KOPT-K1 (cell line): Measurements from ENCODE around the gene TOR2A.
"Not testable (repeated sequence)": the region's sequence is repeated elsewhere in the genome, so short reads cannot be mapped to it uniquely, and the experiment has no call there.

Source experiments
- H3K27ac ChIP-seq: fragments of 200-600 bp; sonication (generic); 2 replicates; pipeline ENCODE4 v1.5.1; 2016; ENCODE audit warnings: antibody characterized with exemption, mild to moderate bottlenecking, low read depth, low read length; ENCODE audit not compliant: poor library complexity, severe bottlenecking
- H3K36me3 ChIP-seq: fragments of 200-600 bp; sonication (generic); 2 replicates; pipeline ENCODE4 v1.5.1; 2017; ENCODE audit warnings: antibody characterized with exemption, mild to moderate bottlenecking, low read length, moderate library complexity; ENCODE audit not compliant: insufficient read depth
- H3K9me3 ChIP-seq: fragments of 200-600 bp; sonication (generic); 2 replicates; pipeline ENCODE4 v1.5.1; 2017; ENCODE audit warnings: antibody characterized with exemption, low read length, mild to moderate bottlenecking; ENCODE audit not compliant: insufficient read depth, poor library complexity, severe bottlenecking

TOR2A gene

DNA sequence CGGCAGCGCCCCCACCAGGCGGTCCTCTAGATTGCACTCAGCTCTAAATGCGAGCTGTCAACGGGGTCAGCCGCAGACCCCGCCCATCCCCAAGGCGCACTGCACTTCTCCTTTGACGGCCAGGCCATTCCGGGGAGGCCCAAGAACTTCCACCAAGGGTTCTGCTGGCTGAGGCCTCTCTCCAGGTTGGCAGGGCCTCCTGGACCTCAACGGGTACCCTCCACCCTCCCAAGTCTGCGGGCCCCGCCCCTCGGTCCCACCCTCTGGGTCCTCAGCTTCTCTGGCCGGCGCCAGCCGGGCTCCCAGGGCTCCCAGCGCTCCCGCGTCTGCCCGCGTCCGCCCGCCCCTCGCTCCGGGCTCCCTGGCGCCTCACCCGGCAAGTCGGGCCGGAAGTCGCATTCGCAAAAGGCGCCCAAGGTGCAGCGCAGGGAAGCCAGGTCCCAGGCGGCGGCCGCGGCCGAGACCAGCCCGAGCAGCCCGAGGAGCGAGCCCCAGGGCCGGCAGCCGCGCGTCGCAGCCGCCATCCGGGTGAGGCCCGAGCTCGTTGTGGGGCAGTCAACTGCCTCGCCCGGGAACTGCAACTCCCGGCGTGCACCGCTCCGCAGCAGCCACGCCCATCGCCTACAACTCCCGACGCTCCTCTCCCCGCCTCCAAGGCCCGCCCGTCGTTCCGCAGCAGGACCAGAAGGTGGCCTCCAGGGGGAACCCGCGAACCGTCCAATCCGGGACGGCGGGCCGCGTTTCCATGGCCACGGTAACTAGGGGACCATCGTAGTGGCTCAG lies at the start of gene TOR2A:
TSS of gene TOR2A (minus strand) at position 548 of the 783 bp plus-strand sequence. CDS start at position 524, 24 bp downstream.
- peak within 1 kb of the TSS; percentile 82 for H3K27ac ChIP-seq
- peaks cover 40% of the 10 kb centered on the region for H3K36me3 ChIP-seq

GRCh38 chr9:127783111-127784008 lies 48.3 kb upstream of the TOR2A start:
- H3K36me3 ChIP-seq: peaks cover 19% of the 10 kb centered on the region
- peak overlapping the region; percentile 95 for H3K27ac ChIP-seq
- no peaks in the 10 kb centered on the region for H3K9me3 ChIP-seq

More for the DNA sequence above, at the start of gene TOR2A:
- H3K9me3 ChIP-seq: no peaks in the 10 kb centered on the region

GRCh38 chr9:127781806-127782205 lies 46.7 kb upstream of the TOR2A start:
- Histone ChIP-seq H3K9me3 (no peaks in the 10 kb centered on the region), H3K27ac (peak overlapping the region; percentile 47)

DNA sequence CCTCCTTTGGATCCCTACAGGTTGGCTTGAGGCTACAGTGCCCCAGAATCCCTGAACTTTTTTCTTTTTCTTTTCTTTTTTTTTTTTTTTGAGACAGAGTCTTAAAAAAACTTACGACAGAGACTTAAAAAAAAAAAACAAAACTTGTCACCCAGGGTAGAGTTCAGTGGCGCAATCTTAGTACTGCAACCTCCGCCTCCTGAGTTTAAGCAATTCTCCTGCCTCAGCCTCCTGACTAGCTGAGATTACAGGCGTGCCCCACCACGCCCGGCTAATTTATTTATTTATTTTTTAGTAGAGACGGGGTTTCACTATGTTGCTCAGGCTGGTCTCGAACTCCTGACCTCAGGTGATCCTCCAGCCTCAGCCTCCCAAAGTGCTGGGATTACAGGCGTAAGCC lies 45.8 kb upstream of the TOR2A start:
- not testable (repeated sequence) for H3K36me3 ChIP-seq, H3K9me3 ChIP-seq
- peak overlapping the region; percentile 99 for H3K27ac ChIP-seq

More at GRCh38 chr9:127781806-127782205, 46.7 kb upstream of the TOR2A start:
- peaks cover 4% of the 10 kb centered on the region; the same call in 1 of the 2 replicates for H3K36me3 ChIP-seq

DNA sequence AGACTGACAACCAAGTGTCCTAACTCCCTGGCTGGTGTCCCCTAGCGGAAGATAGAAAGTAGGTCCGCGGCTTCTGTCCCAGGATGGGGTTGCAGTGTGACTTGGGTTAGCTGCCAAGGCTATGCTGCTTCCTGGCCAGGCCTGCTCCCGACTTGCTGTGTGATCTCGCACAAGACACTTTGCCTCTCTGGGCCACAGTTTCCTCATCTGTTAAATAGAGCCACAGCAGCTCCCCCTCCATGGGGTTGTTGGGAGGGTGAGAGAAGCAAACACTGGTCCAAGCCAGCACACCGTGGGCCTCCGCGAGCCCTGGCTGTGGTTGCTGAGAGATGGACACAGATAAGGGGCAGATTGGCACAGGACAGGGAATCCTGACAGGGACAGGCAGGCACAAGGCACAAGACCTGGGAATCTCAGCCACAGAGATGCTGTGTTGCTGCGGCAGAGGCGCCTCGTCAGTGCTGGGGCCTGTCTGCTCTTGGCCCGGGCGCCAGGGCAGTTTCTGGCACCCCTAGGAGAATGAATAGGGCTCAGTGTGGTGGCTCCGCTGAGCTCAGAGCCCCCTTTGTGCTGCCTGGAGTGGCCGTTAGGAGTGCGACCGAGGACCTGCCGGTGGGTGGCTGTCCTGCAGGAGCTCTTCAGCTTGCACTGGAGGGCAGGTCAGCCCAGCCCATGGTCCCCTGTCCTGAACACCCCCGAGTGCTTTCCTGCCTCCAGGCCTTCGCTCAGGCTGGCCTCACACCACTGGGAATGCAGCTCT lies 45.2 kb upstream of the TOR2A start:
- Histone ChIP-seq H3K36me3 (no peaks in the 10 kb centered on the region), H3K9me3 (no peaks in the 10 kb centered on the region), H3K27ac (peak overlapping the region; percentile 99)

DNA sequence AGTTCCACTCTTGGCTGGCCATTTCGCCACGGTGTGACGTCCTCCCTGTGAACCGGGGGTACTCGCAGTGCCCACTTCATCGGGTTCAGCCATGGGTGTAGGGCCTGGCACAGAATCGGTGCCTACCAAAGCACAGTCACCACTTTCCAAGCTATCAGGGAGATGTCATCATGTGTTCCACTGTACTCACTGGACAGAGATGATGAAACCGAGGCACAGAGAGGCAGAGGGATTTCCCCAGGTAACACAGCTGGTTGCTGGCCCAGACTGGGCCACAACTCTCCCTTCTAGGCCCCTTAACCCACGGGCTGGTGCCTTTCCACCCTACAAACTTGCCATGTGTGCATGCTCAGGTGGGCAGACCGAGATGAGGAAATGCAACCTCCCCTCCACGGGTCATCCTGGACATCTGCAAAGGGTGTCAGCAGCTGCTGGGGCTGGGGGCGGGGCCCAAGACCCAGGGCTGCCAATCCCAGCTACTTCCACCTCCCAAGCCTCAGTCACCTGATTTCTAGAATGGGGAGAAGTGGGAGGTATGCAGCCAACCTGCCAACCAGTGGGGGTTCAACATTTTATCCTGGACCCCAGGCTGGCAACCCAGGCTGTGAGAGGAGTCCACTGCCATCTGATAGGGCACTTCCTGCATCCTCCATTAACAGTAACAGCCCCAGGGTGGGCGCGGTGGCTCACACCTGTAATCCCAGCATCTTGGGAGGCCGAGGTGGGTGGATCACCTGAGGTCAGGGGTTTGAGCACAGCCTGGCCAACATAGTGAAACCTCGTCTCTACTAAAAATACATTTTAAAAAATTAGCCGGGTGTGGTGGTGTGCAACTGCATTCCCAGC lies 44.3 kb upstream of the TOR2A start:
- Histone ChIP-seq H3K27ac (peak overlapping the region; percentile 99), H3K36me3 (peaks cover 5% of the 10 kb centered on the region), H3K9me3 (no peaks in the 10 kb centered on the region)

GRCh38 chr9:127778280-127779135 lies 43.4 kb upstream of the TOR2A start, which contains the start of gene SH2D3C:
SH2D3C (minus strand) TSS chr9:127778666; CDS start chr9:127778627, 39 bp downstream.
- H3K27ac ChIP-seq: peak within 1 kb of the TSS; percentile 99
- no peaks in the 10 kb centered on the region for H3K9me3 ChIP-seq
- peaks cover 13% of the 10 kb centered on the region for H3K36me3 ChIP-seq

DNA sequence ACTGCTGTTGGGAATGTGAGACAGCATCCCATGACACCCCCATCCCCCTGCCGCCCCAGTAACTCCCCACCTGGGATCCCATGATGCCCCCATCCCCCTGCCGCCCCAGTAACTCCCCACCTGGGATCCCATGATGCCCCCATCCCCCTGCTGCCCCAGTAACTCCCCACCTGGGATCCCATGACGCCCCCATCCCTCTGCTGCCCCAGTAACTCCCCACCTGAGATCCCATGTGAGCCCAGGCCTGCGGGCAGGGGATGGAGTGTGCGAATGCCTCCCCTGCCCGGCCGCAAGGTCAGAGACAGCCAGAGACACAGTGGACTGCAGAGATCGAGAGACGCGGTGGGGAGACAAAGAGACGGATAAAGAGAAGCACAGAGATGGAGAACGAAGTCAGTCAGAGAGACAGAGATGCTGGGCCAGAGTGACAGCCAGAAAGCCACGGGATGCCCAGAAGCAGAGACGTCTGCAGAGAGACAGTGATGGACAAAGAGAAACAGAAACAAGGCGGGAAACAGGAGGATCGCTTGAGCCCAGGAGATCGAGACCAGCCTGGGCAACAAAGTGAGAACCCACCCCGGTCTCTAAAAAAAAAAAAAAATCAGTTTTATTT lies 42.4 kb upstream of the TOR2A start:
- peak overlapping the region; percentile 99 for H3K27ac ChIP-seq
- H3K9me3 ChIP-seq: no peaks in the 10 kb centered on the region
- peaks cover 23% of the 10 kb centered on the region for H3K36me3 ChIP-seq

DNA sequence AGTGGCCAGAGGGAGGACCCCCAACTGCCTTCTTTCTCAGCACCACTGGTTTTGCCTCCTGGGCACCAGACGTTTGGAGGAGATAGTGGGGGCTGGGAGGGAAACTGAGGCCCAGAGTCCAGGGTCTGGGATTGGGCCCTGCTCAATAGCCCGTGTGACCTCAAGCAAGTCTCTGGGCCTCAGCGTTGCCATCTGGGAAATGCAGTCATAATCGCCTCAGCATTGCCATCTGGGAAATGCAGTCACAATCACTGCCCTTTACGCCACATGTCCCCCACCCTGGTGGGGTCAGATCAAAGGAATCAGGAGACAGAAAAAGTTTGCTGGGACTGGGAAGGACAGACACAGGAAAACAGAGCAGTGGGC lies 41.8 kb upstream of the TOR2A start:
- H3K36me3 ChIP-seq: peaks cover 29% of the 10 kb centered on the region
- peak overlapping the region; percentile 99 for H3K27ac ChIP-seq
- no peaks in the 10 kb centered on the region for H3K9me3 ChIP-seq

DNA sequence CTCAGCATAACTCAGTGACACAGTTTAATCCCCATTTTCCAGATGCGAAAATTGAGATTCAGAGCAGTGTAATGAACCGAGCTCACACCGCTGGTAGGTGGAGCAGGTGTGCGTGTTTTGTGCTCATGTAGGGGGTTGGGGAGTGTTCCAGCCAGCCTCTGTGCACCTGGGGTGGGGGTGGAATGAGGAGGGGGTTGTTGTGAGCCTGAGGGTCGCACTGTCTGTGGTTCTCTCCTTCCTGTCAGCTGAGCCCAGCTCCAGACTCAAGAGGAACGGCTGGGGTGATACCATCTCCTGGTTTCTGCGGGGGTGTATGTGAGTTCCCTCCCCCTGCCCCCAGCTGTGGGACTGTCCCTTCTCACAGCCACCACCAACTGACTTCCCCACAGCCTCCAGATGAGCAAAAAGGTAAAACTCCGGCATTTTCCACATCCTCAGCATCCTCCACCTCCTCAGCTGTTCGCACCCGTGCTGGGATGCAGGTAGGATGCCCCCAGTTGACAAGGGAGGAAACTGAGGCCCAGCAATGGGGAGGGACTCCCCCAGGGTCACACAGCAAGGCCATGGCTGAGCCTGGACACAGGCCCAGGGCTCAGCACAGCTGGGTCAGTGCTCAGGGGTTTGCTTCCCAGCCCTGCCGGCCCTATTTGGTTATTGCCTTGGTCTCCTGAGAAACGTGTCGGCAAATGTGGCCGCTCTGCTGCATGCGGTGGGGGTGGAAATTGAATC lies 41.3 kb upstream of the TOR2A start:
- Histone ChIP-seq H3K27ac (peak overlapping the region; percentile 99), H3K36me3 (peaks cover 32% of the 10 kb centered on the region), H3K9me3 (no peaks in the 10 kb centered on the region)

DNA sequence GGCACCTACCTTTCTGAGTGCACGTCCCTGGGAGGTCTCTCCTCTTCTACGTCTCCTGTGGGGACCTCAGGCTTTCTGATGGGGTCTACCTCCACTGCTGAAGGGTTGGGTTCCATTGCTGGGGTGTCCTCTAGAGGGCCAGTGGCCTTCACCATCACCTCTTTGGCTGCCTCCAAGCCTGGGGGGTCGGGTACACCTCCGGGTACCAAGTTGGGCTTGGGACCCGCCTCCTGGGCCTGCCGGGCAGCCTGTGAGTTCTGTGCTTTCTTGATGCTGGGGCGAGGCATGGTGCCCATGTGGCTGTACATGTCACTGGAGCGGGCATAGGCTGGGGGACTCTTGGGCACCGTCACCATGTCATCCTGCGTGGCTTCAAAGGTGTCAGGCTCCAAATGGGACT lies 38.9 kb upstream of the TOR2A start:
- Histone ChIP-seq H3K9me3 (no peaks in the 10 kb centered on the region), H3K36me3 (peaks cover 35% of the 10 kb centered on the region), H3K27ac (peak overlapping the region; percentile 37)

DNA sequence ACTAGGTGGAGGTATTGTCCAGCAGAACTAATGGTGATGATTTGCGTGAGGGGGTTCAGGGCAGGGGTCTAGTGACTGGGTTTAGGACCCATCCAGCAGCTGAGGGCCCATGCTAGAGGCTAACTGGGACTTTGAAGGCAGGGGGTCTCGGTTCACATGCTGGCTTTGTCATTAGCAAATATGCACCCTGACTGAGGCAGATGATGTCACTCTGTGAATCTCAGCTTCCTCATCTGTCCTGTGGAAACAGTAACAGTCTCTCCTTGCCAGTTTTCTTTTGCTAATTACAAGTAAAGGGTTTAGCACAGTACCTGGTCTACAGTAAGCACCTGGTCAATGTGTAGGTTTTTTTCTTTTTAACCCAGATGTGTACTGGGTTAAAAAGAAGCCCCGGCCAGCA lies 38.2 kb upstream of the TOR2A start:
- Histone ChIP-seq H3K27ac (no peak overlapping the region), H3K36me3 (peaks cover 36% of the 10 kb centered on the region), H3K9me3 (no peaks in the 10 kb centered on the region)
